ENCODE results near the gene KCNMA1. TPM values are rescaled to one million over a fixed set of nuclear protein-coding genes. Genes with fewer than 3 reads are reported as not detected.

The KCNMA1 gene
- total RNA-seq, 2 donors from 2014 or later, result 49.9 to 76.2 TPM

- intact Hi-C loops (cut with DNase I, micrococcal nuclease), result no loop called here
- ATAC-seq (no peak), DNase-seq (no peak)
Observed at GRCh38 chr10:76935941-76936613, 701.5 kb downstream of the KCNMA1 start.

GRCh38 chr10:76928565-76928964, 709.0 kb downstream of the KCNMA1 start:
- ATAC-seq, result no peak
- DNase-seq, result no peak
- intact Hi-C loops (cut with DNase I, micrococcal nuclease), result no loop called here

- DNase-seq (no peak), ATAC-seq (no peak)
- intact Hi-C loops (cut with DNase I, micrococcal nuclease), result no loop called here
Observed at GRCh38 chr10:76925636-76926405, 711.8 kb downstream of the KCNMA1 start.

GRCh38 chr10:76922666-76923065, 714.9 kb downstream of the KCNMA1 start:
- no peak for DNase-seq

GRCh38 chr10:76921383-76922010, 716.1 kb downstream of the KCNMA1 start:
- ATAC-seq (no peak), DNase-seq (no peak)
- intact Hi-C loops (cut with DNase I, micrococcal nuclease), result no loop called here

More at GRCh38 chr10:76922666-76923065, 714.9 kb downstream of the KCNMA1 start:
- ATAC-seq, result no peak
- intact Hi-C loops (cut with DNase I, micrococcal nuclease), result no loop called here

GRCh38 chr10:76920581-76920980, 717.0 kb downstream of the KCNMA1 start:
- no peak for ATAC-seq
- intact Hi-C loops (cut with DNase I, micrococcal nuclease), result no loop called here
- no peak for DNase-seq

DNA sequence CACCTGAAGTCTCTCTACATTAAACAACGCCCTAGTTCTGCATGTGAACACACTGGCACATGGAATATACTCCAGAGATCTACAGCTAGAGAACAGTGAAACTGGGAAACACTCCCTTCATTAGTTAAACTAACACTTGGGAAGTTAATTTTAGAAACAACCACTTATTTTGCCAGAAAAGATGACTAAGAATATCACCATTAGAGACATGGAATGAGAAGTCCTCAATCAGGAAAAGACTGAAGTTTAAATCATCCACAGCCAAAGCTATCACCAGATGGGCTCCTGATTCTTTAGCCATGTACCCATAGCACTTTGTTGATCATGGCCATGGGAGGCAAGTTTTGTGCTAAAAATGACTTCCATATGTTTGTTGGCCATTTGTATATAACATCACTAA, 719.5 kb downstream of the KCNMA1 start:
- DNase-seq (no peak), ATAC-seq (no peak)
- intact Hi-C loops (cut with DNase I, micrococcal nuclease), result no loop called here

- no peak for DNase-seq
- intact Hi-C loops (cut with DNase I, micrococcal nuclease), result no loop called here
- no peak for ATAC-seq
Observed at GRCh38 chr10:76917071-76917470, 720.5 kb downstream of the KCNMA1 start.

- intact Hi-C loops (cut with DNase I, micrococcal nuclease), result no loop called here
- ATAC-seq (no peak), DNase-seq (no peak)
Observed at GRCh38 chr10:76916536-76916935, 721.1 kb downstream of the KCNMA1 start.

GRCh38 chr10:76915316-76915715, 722.3 kb downstream of the KCNMA1 start:
- intact Hi-C loops (cut with DNase I, micrococcal nuclease), result no loop called here
- ATAC-seq (no peak), DNase-seq (no peak)

DNA sequence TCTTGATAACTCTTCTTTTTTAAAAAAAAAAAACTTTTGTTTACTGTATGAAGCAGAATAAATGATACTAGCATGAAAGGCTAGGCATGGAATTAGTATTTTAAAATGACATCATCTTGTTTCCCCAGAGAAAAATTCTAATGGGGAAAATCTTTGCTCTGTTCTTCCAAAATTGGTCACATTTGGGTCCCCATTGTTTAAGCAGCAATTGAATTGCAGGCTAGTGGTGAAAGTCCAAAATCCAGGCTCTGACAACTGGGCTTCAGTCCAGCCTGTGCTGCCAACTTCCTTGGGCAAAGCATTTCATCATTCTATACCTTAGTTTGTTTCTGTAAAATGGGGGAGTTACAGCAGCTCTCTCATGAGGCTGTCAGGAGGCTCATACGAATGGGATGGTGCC, 726.4 kb downstream of the KCNMA1 start:
- ATAC-seq (peak; percentile 74), DNase-seq (peak in 1 of 2 donors; percentile 35)
- intact Hi-C loops (cut with DNase I, micrococcal nuclease), result no loop called here

GRCh38 chr10:76910184-76910962, 727.2 kb downstream of the KCNMA1 start:
- ATAC-seq (no peak), DNase-seq (no peak)
- intact Hi-C loops (cut with DNase I, micrococcal nuclease), result no loop called here

DNA sequence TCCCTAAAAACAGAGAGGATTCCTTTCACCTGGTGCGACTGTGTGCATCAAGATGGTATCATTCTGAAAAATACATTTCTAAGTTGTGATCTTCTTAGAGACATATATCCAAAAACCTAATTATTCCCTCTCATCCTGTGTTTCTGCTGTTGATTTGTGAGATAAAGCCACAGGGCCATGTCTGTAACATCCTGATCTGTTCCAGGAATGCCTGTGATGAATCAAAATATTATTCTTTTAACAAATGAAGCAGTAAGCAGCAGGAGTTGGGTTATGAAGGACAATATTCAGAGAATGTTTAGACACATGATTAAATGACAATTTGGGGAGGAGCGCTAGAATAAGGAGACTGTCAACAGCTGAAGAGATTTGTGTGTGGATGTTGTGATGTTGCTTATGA, 731.4 kb downstream of the KCNMA1 start:
- intact Hi-C loops (cut with DNase I, micrococcal nuclease), result no loop called here
- DNase-seq (no peak), ATAC-seq (no peak)

- no peak for ATAC-seq
- intact Hi-C loops (cut with DNase I, micrococcal nuclease), result no loop called here
- DNase-seq, result no peak
Observed at GRCh38 chr10:76905251-76905650, 732.4 kb downstream of the KCNMA1 start.

GRCh38 chr10:76903387-76903945, 734.1 kb downstream of the KCNMA1 start:
- intact Hi-C loops (cut with DNase I, micrococcal nuclease), result no loop called here
- ATAC-seq, result no peak
- no peak for DNase-seq

DNA sequence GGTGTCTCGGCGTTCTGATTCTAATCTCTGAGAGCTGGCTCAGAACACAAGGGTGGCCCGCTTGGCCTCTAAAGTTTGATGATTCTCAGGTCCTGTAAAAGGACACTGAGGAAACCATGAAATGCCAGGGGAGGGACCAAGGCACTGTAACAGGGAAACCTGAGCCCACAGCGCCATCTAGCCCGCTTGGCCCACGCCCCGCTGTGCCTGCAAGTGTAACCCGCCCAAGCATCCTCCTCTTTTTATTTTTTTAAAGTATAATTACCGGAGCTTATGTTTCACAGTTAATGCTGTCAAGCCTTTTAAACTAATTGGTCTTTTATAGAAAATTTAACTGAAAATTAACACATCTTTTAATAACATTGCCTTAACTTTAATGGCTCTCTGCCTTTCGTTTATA, 734.7 kb downstream of the KCNMA1 start:
- intact Hi-C loops (cut with DNase I, micrococcal nuclease), result no loop called here
- ATAC-seq (peak; percentile 77), DNase-seq (peak; percentile 34 to 65)

DNA sequence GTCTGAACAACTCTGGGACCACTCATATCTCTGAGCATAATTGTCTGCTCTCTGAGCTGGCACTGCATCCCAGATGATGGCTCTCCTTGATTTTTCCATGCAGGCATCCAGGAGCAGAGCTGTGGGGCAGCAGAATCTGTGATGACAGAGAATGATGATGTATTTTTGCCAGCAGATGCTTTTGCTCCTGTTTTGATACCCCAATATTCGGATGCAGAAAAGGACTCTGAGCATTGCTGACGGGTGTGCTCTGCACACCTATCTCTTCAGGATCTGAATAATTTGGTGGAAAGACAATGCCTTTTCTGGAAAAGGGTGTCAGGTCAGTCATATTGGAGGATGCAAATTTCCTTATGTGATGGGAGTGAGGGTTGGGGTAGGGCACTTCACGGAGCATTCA, 735.9 kb downstream of the KCNMA1 start:
- no peak for ATAC-seq
- DNase-seq, result no peak
- intact Hi-C loops (cut with DNase I, micrococcal nuclease), result no loop called here

DNA sequence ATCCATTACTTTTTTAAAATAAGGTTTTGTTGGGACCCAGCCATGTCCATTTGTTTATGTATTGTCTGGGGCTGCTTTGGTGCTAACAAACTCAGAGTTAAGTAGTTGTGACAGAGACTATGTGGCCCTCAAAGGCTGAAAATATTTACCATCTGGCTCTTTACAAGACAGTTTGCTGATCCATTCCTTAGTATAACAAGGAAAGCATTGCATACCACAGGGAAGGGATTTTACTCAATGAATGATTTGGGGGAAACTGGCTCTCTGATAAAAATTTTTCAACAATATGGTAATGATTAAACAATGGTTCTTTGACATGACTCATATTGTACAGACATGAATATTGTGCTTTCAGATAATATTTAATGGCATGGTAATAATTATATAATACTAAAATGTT, 738.1 kb downstream of the KCNMA1 start:
- intact Hi-C loops (cut with DNase I, micrococcal nuclease), result no loop called here
- no peak for ATAC-seq
- no peak for DNase-seq
